Activated CD4-positive, alpha-beta memory T cell treated with anti-CD3 and anti-CD28 coated beads, Interleukin-2, amount 10 ng/mL, durations not matched to agents 7 days and 5 days (primary cell): Measurements from ENCODE around the gene CBX6. TPM values are rescaled to one million over a fixed set of nuclear protein-coding genes. Genes with fewer than 3 reads are reported as not detected.

Source experiments
- CTCF ChIA-PET: fragments of 350-600 bp; sonication (Branson Sonifier 250); formaldehyde crosslinking; loops from one replicate; lab custom pipeline; 2021; ENCODE audit warnings: antibody characterized with exemption, inconsistent platforms; lab: Charles Lee
- POLR2A ChIA-PET: fragments of 350-600 bp; sonication (Branson Sonifier 250); formaldehyde crosslinking; loops from one replicate; lab custom pipeline; 2021; ENCODE audit warnings: antibody characterized with exemption; lab: Charles Lee
- DNase-seq: peaks from one replicate; pipeline ENCODE4 v3.0.0-alpha.2; 2020
- H3K27ac Mint-ChIP-seq: one replicate; pipeline ENCODE4 v1.8.0; 2021; ENCODE audit warnings: mild to moderate bottlenecking, mixed read lengths
- H3K27me3 Mint-ChIP-seq: one replicate; pipeline ENCODE4 v1.8.0; 2021; ENCODE audit warnings: mixed read lengths
- H3K36me3 Mint-ChIP-seq: one replicate; pipeline ENCODE4 v1.8.0; 2021; ENCODE audit warnings: low read depth, mixed read lengths
- H3K4me1 Mint-ChIP-seq: one replicate; pipeline ENCODE4 v1.8.0; 2021; ENCODE audit warnings: mixed read lengths
- H3K4me3 Mint-ChIP-seq: one replicate; pipeline ENCODE4 v1.8.0; 2021; ENCODE audit warnings: mild to moderate bottlenecking, mixed read lengths
- H3K9me3 Mint-ChIP-seq: one replicate; pipeline ENCODE4 v1.8.0; 2021; ENCODE audit warnings: mixed read lengths
- total RNA-seq, 2 experiments: library from RNA; stranded (reverse); gene quantifications; one replicate each; pipeline ENCODE4 v1.2.3, GENCODE V29; 2021

CBX6 gene
- total RNA-seq, 2 experiments from 2014 or later, result 76.5 TPM

GRCh38 chr22:38842512-38843200 is 29.4 kb downstream of the CBX6 start:
- no peak for DNase-seq
- no peak overlapping the region for H3K27ac Mint-ChIP-seq
- H3K36me3 Mint-ChIP-seq, result no peaks in the 10 kb centered on the region
- no peaks in the 10 kb centered on the region for H3K9me3 Mint-ChIP-seq
- ChIA-PET POLR2A (interaction anchor here (0.7 to 2.1 kb wide), 8 partner anchors 11 to 476 kb away, joined by 3 to 8 read pairs (median 3); partner anchors contain the start of genes CBX6 and SUN2), CTCF (interaction anchor here (0.7 to 2.2 kb wide), 7 partner anchors 11 to 537 kb away, joined by 3 to 18 read pairs (median 5); partner anchors contain the start of gene APOBEC3D)
- peak overlapping the region; percentile 58 for H3K4me3 Mint-ChIP-seq
- peaks cover 52% of the 10 kb centered on the region for H3K27me3 Mint-ChIP-seq
- H3K4me1 Mint-ChIP-seq, result peaks cover 14% of the 10 kb centered on the region

GRCh38 chr22:38841635-38842034 is 30.4 kb downstream of the CBX6 start:
- no peak for DNase-seq
- no peaks in the 10 kb centered on the region for H3K36me3 Mint-ChIP-seq
- ChIA-PET POLR2A (no interaction called here), CTCF (interaction anchor here (1.9 kb wide), 1 partner anchor 72 kb away, joined by 8 read pairs; no protein-coding TSS in a partner anchor)
- H3K9me3 Mint-ChIP-seq, result no peaks in the 10 kb centered on the region
- H3K4me3 Mint-ChIP-seq, result no peak overlapping the region
- peaks cover 14% of the 10 kb centered on the region for H3K4me1 Mint-ChIP-seq
- H3K27me3 Mint-ChIP-seq, result peaks cover 45% of the 10 kb centered on the region
- no peak overlapping the region for H3K27ac Mint-ChIP-seq

GRCh38 chr22:38841211-38841610 is 30.8 kb downstream of the CBX6 start:
- peaks cover 42% of the 10 kb centered on the region for H3K27me3 Mint-ChIP-seq
- no peaks in the 10 kb centered on the region for H3K9me3 Mint-ChIP-seq
- no peaks in the 10 kb centered on the region for H3K36me3 Mint-ChIP-seq
- H3K4me1 Mint-ChIP-seq, result peaks cover 14% of the 10 kb centered on the region
- POLR2A ChIA-PET, result no interaction called here
- DNase-seq, result no peak
- CTCF ChIA-PET, result interaction anchor here (1.9 kb wide), 1 partner anchor 72 kb away, joined by 8 read pairs; no protein-coding TSS in a partner anchor
- no peak overlapping the region for H3K27ac Mint-ChIP-seq
- H3K4me3 Mint-ChIP-seq, result no peak overlapping the region

- Mint-ChIP-seq H3K4me1 (peaks cover 14% of the 10 kb centered on the region), H3K9me3 (no peaks in the 10 kb centered on the region), H3K27ac (no peak overlapping the region), H3K36me3 (no peaks in the 10 kb centered on the region), H3K27me3 (peaks cover 36% of the 10 kb centered on the region), H3K4me3 (no peak overlapping the region)
- no peak for DNase-seq
- POLR2A ChIA-PET, result no interaction called here
- CTCF ChIA-PET, result interaction anchor here (0.6 to 1.9 kb wide), 3 partner anchors 14 to 71 kb away, joined by 3 to 8 read pairs (median 3); no protein-coding TSS in a partner anchor
Measured at GRCh38 chr22:38840129-38840528, 31.9 kb downstream of the CBX6 start.

DNA sequence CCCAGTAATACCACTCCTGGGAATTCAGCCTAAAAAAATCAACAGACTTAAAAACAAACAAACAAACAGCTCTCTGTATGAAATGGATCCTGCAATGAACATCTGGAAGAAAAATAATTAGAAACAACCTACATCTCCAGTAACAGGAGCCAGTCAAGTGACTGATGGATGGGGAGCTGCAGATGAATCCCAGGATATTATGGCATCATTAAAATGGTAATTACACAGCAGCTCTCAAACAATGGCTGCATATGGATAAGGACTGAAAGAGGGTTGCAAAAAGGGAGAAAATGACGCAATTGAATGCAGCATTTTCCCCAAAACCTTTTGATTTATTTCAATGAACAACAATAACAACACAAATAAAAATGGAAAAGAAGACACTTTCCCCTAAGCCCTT is 32.3 kb downstream of the CBX6 start:
- Mint-ChIP-seq H3K4me1 (peaks cover 14% of the 10 kb centered on the region), H3K9me3 (no peaks in the 10 kb centered on the region), H3K27me3 (peaks cover 34% of the 10 kb centered on the region), H3K36me3 (no peaks in the 10 kb centered on the region), H3K27ac (no peak overlapping the region), H3K4me3 (no peak overlapping the region)
- CTCF ChIA-PET, result interaction anchor here (0.6 to 1.0 kb wide), 2 partner anchors 14 to 70 kb away, joined by 3 read pairs; no protein-coding TSS in a partner anchor
- DNase-seq, result no peak
- POLR2A ChIA-PET, result no interaction called here

- Mint-ChIP-seq H3K4me3 (no peak overlapping the region), H3K9me3 (no peaks in the 10 kb centered on the region), H3K27ac (no peak overlapping the region), H3K4me1 (peaks cover 5% of the 10 kb centered on the region), H3K27me3 (peaks cover 24% of the 10 kb centered on the region), H3K36me3 (no peaks in the 10 kb centered on the region)
- DNase-seq, result no peak
- ChIA-PET CTCF (interaction anchor here (0.7 to 1.1 kb wide), 2 partner anchors 23 to 68 kb away, joined by 3 read pairs; no protein-coding TSS in a partner anchor), POLR2A (no interaction called here)
Measured at GRCh38 chr22:38837414-38837928, 34.5 kb downstream of the CBX6 start.

- POLR2A ChIA-PET, result no interaction called here
- Mint-ChIP-seq H3K27ac (no peak overlapping the region), H3K4me1 (peaks cover 1% of the 10 kb centered on the region), H3K9me3 (no peaks in the 10 kb centered on the region), H3K4me3 (no peak overlapping the region), H3K36me3 (no peaks in the 10 kb centered on the region), H3K27me3 (peaks cover 14% of the 10 kb centered on the region)
- no peak for DNase-seq
- CTCF ChIA-PET, result interaction anchor here (0.6 kb wide), 1 partner anchor 735 kb away, joined by 6 read pairs; no protein-coding TSS in a partner anchor
Measured at GRCh38 chr22:38835888-38836301, 36.1 kb downstream of the CBX6 start.

- Mint-ChIP-seq H3K9me3 (no peaks in the 10 kb centered on the region), H3K27me3 (peaks cover 5% of the 10 kb centered on the region), H3K27ac (no peak overlapping the region), H3K36me3 (no peaks in the 10 kb centered on the region), H3K4me3 (no peak overlapping the region), H3K4me1 (no peaks in the 10 kb centered on the region)
- CTCF ChIA-PET, result no interaction called here
- POLR2A ChIA-PET, result no interaction called here
- DNase-seq, result no peak
Measured at GRCh38 chr22:38834991-38835390, 37.0 kb downstream of the CBX6 start.

DNA sequence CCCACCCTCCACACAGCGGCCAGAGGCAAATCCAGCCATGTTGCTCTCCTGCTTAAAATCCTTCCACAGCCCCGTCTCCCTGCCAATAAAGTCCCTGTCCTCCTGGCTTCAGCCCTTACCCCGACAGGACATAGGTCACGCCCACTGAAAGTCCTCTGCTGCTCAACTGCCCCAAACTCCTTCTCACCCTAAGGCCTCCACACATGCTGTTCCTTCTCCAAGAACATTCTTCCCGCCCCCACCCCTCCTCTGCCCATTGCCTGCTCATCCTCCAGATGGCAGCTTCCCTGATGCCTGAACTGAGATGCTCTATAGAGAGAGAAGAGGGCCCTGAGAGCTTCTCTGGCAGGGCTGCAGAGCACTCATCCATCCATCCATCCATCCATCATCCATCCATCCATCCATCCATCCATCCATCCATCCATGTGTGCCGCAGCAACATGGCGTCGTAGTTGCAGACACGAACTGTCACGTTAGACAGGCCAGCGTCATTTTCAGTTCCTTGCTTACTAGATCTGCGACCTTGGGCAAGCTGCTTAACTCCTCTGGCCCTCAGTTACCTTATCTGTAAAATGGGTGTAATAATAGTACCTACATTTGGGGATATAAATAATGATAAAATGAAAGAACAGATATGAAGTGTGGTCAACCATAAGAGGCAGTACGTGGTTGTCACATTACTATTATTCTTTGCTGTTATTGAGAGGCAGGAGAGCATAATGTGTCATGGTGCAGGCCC is 37.6 kb downstream of the CBX6 start:
- Mint-ChIP-seq H3K4me1 (no peaks in the 10 kb centered on the region), H3K36me3 (no peaks in the 10 kb centered on the region), H3K9me3 (no peaks in the 10 kb centered on the region), H3K4me3 (no peak overlapping the region), H3K27ac (no peak overlapping the region), H3K27me3 (no peaks in the 10 kb centered on the region)
- DNase-seq, result no peak
- ChIA-PET POLR2A (no interaction called here), CTCF (no interaction called here)

DNA sequence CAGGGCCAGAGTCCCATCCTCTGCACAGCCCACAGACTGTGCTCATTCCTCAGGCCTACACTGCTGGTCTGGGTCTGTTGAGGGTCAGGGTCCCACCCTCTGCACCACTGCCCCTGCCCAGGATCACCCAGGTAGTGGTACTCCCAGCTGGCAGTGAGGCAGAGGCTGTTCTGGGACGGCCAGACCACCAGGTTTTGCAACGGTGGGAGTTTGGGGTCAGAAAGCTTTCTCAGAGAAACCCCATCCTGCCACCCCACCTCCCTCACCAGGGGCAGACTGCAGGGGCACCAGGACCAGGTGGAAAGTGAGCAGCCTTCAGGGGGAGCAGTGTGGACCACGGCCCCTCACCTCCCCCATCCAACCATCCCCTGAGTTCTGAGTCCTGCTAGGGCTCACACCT is 39.0 kb downstream of the CBX6 start:
- no peak overlapping the region for H3K4me3 Mint-ChIP-seq
- ChIA-PET POLR2A (no interaction called here), CTCF (no interaction called here)
- no peak for DNase-seq
- H3K9me3 Mint-ChIP-seq, result no peaks in the 10 kb centered on the region
- H3K36me3 Mint-ChIP-seq, result no peaks in the 10 kb centered on the region
- H3K4me1 Mint-ChIP-seq, result no peaks in the 10 kb centered on the region
- no peak overlapping the region for H3K27ac Mint-ChIP-seq
- no peaks in the 10 kb centered on the region for H3K27me3 Mint-ChIP-seq

DNA sequence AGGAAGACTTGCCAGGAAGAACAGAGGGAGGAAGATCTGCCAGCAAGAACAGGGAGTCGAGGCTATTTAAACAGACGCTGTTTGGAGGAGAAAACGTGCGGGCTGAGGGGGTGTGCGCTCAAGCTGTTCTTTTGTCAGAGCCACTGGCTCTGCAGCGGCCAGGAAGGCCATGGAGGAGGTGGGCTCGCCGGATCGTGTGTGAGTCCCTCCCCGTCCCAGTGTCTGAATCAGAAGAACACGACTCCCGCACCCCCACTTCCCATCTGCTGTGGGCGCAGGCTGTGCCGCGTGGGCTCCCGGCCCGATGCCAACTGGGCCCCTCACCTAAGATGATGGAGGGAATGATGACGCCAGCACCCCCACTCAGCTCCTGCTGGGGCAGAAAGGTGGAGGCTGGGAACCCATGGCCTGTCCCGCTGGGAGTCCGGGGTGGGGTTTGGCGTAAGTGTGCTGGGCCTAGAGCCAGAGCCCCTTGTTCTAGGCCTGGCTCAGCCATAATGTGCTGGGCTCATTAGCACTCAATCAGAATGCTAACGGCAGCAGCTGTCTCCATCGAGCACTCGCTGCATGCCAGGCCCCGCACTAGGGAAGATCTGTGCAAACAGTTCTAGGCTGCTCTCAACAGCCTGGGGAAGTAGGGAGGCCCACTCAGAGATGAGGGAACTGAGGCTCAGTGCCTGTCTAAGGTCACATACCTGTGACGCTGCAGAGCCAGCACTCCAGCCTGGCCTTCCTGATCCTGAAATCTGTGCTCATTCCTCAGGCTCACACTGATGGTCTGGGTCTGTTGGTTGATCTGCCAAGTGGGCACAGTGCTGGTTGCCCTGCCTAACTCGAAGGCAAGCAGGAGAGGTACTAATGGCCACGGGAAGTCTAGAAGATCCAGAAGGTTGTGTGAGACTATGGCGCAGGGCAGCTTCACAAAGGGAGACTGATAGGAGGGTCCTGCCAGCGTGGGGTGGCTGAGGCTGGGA is 39.7 kb downstream of the CBX6 start:
- POLR2A ChIA-PET, result no interaction called here
- no peaks in the 10 kb centered on the region for H3K4me1 Mint-ChIP-seq
- DNase-seq, result no peak
- CTCF ChIA-PET, result no interaction called here
- H3K27me3 Mint-ChIP-seq, result no peaks in the 10 kb centered on the region
- no peak overlapping the region for H3K4me3 Mint-ChIP-seq
- no peak overlapping the region for H3K27ac Mint-ChIP-seq
- no peaks in the 10 kb centered on the region for H3K9me3 Mint-ChIP-seq
- no peaks in the 10 kb centered on the region for H3K36me3 Mint-ChIP-seq

GRCh38 chr22:38831166-38831945 is 40.7 kb downstream of the CBX6 start:
- CTCF ChIA-PET, result no interaction called here
- Mint-ChIP-seq H3K4me3 (no peak overlapping the region), H3K36me3 (no peaks in the 10 kb centered on the region)

More at GRCh38 chr22:38831166-38831945, 40.7 kb downstream of the CBX6 start:
- no peaks in the 10 kb centered on the region for H3K4me1 Mint-ChIP-seq
- H3K27me3 Mint-ChIP-seq, result no peaks in the 10 kb centered on the region
- DNase-seq, result no peak
- H3K27ac Mint-ChIP-seq, result no peak overlapping the region
- POLR2A ChIA-PET, result no interaction called here
- no peaks in the 10 kb centered on the region for H3K9me3 Mint-ChIP-seq
